Chondrocyte (in vitro differentiated cells): ENCODE data around the gene STK4. TPM values are rescaled to one million over a fixed set of nuclear protein-coding genes. Genes with fewer than 3 reads are reported as not detected.

Source experiments
- DNase-seq: peaks from one replicate; pipeline ENCODE4 v3.0.0; 2021; ENCODE audit warnings: mixed read lengths, low spot score
- H3K27ac Mint-ChIP-seq: one replicate; pipeline ENCODE4 v1.8.0; 2021; ENCODE audit warnings: mild to moderate bottlenecking, moderate library complexity, mixed read lengths; ENCODE audit not compliant: unreplicated experiment
- H3K27me3 Mint-ChIP-seq: 2 replicates; pipeline ENCODE4 v1.8.0; 2021; ENCODE audit warnings: low read depth, mixed read lengths
- H3K36me3 Mint-ChIP-seq: 2 replicates; pipeline ENCODE4 v1.8.0; 2021; ENCODE audit warnings: low read depth, mixed read lengths
- H3K4me1 Mint-ChIP-seq: 2 replicates; pipeline ENCODE4 v1.8.0; 2021; ENCODE audit warnings: low read depth, mild to moderate bottlenecking, mixed read lengths
- H3K4me3 Mint-ChIP-seq: one replicate; pipeline ENCODE4 v1.8.0; 2021; ENCODE audit warnings: mild to moderate bottlenecking, moderate library complexity, mixed read lengths; ENCODE audit not compliant: unreplicated experiment
- H3K9me3 Mint-ChIP-seq: 2 replicates; pipeline ENCODE4 v1.8.0; 2021; ENCODE audit warnings: low read depth, mixed read lengths
- total RNA-seq: library from RNA; stranded (reverse); gene quantifications from 3 replicates; pipeline ENCODE4 v1.2.1, GENCODE V29; 2021
- TF ChIP-seq, protein P1 (sequence below): fragments of 200-600 bp; sonication (generic); IDR thresholded peaks from 2 replicates; pipeline ENCODE4 v1.5.0; 2021; ENCODE audit warnings: antibody characterized with exemption, mild to moderate bottlenecking, moderate library complexity

Gene STK4
- total RNA-seq, 1 donor from 2014 or later, result 23.4 TPM

DNA sequence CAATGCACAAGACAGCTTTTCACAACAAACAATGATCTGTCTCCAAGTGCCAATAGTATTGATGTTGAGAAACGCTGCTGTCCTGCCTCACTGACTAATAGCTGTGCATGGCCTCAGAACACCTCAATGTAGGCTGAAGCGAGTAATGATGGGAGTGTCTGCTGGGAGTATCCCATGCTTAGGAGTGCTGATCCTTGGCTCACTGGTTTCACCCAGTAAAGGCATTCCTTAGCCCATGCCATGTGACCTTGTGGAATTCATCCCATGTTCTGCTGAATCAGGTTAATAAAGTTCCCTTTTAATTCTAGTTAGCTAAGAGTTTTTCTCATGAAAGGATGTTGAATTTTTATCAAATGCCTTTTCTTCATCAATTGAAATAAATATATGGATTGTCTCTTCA lies 161.8 kb downstream of the STK4 start:
- TF ChIP-seq, protein P1, sequence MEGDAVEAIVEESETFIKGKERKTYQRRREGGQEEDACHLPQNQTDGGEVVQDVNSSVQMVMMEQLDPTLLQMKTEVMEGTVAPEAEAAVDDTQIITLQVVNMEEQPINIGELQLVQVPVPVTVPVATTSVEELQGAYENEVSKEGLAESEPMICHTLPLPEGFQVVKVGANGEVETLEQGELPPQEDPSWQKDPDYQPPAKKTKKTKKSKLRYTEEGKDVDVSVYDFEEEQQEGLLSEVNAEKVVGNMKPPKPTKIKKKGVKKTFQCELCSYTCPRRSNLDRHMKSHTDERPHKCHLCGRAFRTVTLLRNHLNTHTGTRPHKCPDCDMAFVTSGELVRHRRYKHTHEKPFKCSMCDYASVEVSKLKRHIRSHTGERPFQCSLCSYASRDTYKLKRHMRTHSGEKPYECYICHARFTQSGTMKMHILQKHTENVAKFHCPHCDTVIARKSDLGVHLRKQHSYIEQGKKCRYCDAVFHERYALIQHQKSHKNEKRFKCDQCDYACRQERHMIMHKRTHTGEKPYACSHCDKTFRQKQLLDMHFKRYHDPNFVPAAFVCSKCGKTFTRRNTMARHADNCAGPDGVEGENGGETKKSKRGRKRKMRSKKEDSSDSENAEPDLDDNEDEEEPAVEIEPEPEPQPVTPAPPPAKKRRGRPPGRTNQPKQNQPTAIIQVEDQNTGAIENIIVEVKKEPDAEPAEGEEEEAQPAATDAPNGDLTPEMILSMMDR, result no peak
- H3K27me3 Mint-ChIP-seq, result peaks cover 61% of the 10 kb centered on the region
- H3K4me1 Mint-ChIP-seq, result no peaks in the 10 kb centered on the region
- H3K4me3 Mint-ChIP-seq, result no peak overlapping the region
- no peaks in the 10 kb centered on the region for H3K36me3 Mint-ChIP-seq
- no peak overlapping the region for H3K27ac Mint-ChIP-seq
- no peak for DNase-seq
- H3K9me3 Mint-ChIP-seq, result peaks cover 3% of the 10 kb centered on the region

Other genes with a start within 250 kb of the STK4 start
- gene KCNK15, start 220.6 kb upstream of the STK4 start, total RNA-seq, result 0.59 to 1.6 TPM (median 0.77 TPM) in 3 replicates
- gene RIMS4, start 156.0 kb upstream of the STK4 start, total RNA-seq, result 1.4 to 2.1 TPM (median 1.7 TPM) in 3 replicates
- 170 to 201 TPM (median 191 TPM) in 3 replicates for gene YWHAB, start 80.8 kb upstream of the STK4 start, total RNA-seq
- 31.4 to 39.3 TPM (median 31.9 TPM) in 3 replicates for gene PABPC1L, start 56.5 kb upstream of the STK4 start, total RNA-seq
- 16.2 to 18.8 TPM (median 16.4 TPM) in 3 replicates for gene TOMM34, start 6.1 kb upstream of the STK4 start, total RNA-seq
- gene KCNS1, start 134.6 kb downstream of the STK4 start, total RNA-seq, result 0.55 to 1.1 TPM (median 0.59 TPM) in 3 replicates
- not detected in 3 replicates for gene WFDC5, start 148.7 kb downstream of the STK4 start, total RNA-seq
- gene WFDC12, start 158.0 kb downstream of the STK4 start, total RNA-seq, result not detected in 3 replicates
- gene PI3, start 208.4 kb downstream of the STK4 start, total RNA-seq, result not detected in 3 replicates
- gene SEMG1, start 240.5 kb downstream of the STK4 start, total RNA-seq, result not detected in 3 replicates